OCI-LY7 (cell line): ENCODE results near the gene IGFBP1. TPM values are rescaled to one million over a fixed set of nuclear protein-coding genes. Genes with fewer than 3 reads are reported as not detected.

Experiments
- BruUV-seq: library from RNA; stranded (reverse); fragments of 400-500 nt; replicated peaks from 2 replicates; lab custom pipeline; 2021; lab: Mats Ljungman, UMichigan
- CTCF ChIA-PET: fragments of 300-600 bp; sonication (Branson Sonifier 250); formaldehyde crosslinking; loops from one replicate; lab custom pipeline; 2022; ENCODE audit warnings: antibody characterized with exemption; ENCODE audit not compliant: unreplicated experiment; lab: Charles Lee
- POLR2A ChIA-PET: fragments of 300-600 bp; sonication (Branson Sonifier 250); formaldehyde crosslinking; loops from one replicate; lab custom pipeline; 2022; ENCODE audit warnings: antibody characterized with exemption; lab: Charles Lee
- DNase-seq: peaks from one replicate; pipeline ENCODE4 v3.0.0-alpha.2; 2015; ENCODE audit warnings: low spot score
- H2AFZ ChIP-seq: fragments of 200-600 bp; sonication (generic), shearing (Covaris generic); 2 replicates; pipeline ENCODE4 v1.6.1; 2014; ENCODE audit warnings: mild to moderate bottlenecking, antibody characterized with exemption, low read length, moderate library complexity
- H3K27ac ChIP-seq: fragments of 200-600 bp; sonication (generic); 2 replicates; pipeline ENCODE4 v1.5.1; 2014; ENCODE audit warnings: mixed run types, low read depth, mild to moderate bottlenecking, moderate library complexity, low read length, inconsistent platforms; ENCODE audit not compliant: poor library complexity, severe bottlenecking
- H3K36me3 ChIP-seq: fragments of 200-600 bp; sonication (generic); 2 replicates; pipeline ENCODE4 v1.6.1; 2014; ENCODE audit warnings: mild to moderate bottlenecking, antibody characterized with exemption, low read length, moderate library complexity, mixed read lengths; ENCODE audit not compliant: insufficient read depth
- H3K4me1 ChIP-seq: fragments of 200-600 bp; sonication (generic); 2 replicates; pipeline ENCODE4 v1.5.1; 2014; ENCODE audit warnings: mild to moderate bottlenecking, low read length; ENCODE audit not compliant: insufficient read depth, poor library complexity, severe bottlenecking
- H3K4me2 ChIP-seq: fragments of 200-600 bp; sonication (generic); 2 replicates; pipeline ENCODE4 v1.6.1; 2014; ENCODE audit warnings: mild to moderate bottlenecking, low read length
- H3K4me3 ChIP-seq: fragments of 200-600 bp; sonication (generic); 2 replicates; pipeline ENCODE4 v1.5.1; 2014; ENCODE audit warnings: mild to moderate bottlenecking, low read depth, low read length; ENCODE audit not compliant: poor library complexity, severe bottlenecking
- H3K79me2 ChIP-seq: fragments of 200-600 bp; sonication (generic); 2 replicates; pipeline ENCODE4 v1.6.1; 2016; ENCODE audit warnings: low read depth, mild to moderate bottlenecking, low read length, moderate library complexity, mixed read lengths; ENCODE audit not compliant: insufficient read depth
- H3K9me2 ChIP-seq: fragments of 200-600 bp; sonication (generic); 2 replicates; pipeline ENCODE4 v1.6.1; 2016; ENCODE audit warnings: mild to moderate bottlenecking, low read length, mixed read lengths; ENCODE audit not compliant: insufficient read depth
- H3K9me3 ChIP-seq: fragments of 200-600 bp; sonication (generic); 2 replicates; pipeline ENCODE4 v1.6.1; 2014; ENCODE audit warnings: mild to moderate bottlenecking, mixed run types, low read length, mixed read lengths
- H4K20me1 ChIP-seq: fragments of 200-600 bp; sonication (generic); 2 replicates; pipeline ENCODE4 v1.6.1; 2014; ENCODE audit warnings: mild to moderate bottlenecking, antibody characterized with exemption, low read length, moderate library complexity, mixed read lengths; ENCODE audit not compliant: insufficient read depth
- CTCF ChIP-seq: fragments of 200-600 bp; sonication (generic); conservative IDR thresholded peaks from 2 replicates; pipeline ENCODE4 v1.5.1; 2014; ENCODE audit warnings: mild to moderate bottlenecking, antibody characterized with exemption, low read length, moderate library complexity, mixed read lengths
- EZH2phosphoT487 ChIP-seq: fragments of 200-600 bp; sonication (generic); IDR thresholded peaks from 2 replicates; pipeline ENCODE4 v1.6.1; 2018; ENCODE audit warnings: low read depth, borderline replicate concordance, mild to moderate bottlenecking, mixed run types, antibody characterized with exemption, low read length, moderate library complexity, mixed read lengths
- intact Hi-C: fragments of 100-400 bp; cut with micrococcal nuclease; formaldehyde crosslinking; loops from one replicate; pipeline ENCODE4 v1.10.0; 2022; ENCODE audit not compliant: unreplicated experiment
- total RNA-seq, 2 experiments: library from RNA; depleted of rRNA in 1 of 2; stranded (reverse); fragments of >200 nt in 1 of 2; shearing (Covaris generic) in 1 of 2; gene quantifications; 2 replicates each; pipeline ENCODE4 v1.2.3, GENCODE V29; 2014 to 2022

The IGFBP1 gene
- total RNA-seq, 2 experiments from 2014 or later: not detected

GRCh38 chr7:45892407-45893035, 4.2 kb downstream of the IGFBP1 start:
- H2AFZ ChIP-seq: no peak overlapping the region
- no peaks in the 10 kb centered on the region for H3K9me3 ChIP-seq
- no peak overlapping the region for H3K4me3 ChIP-seq
- CTCF ChIA-PET: no interaction called here
- intact Hi-C loops: no loop called here
- no peak for TF ChIP-seq CTCF
- TF ChIP-seq EZH2phosphoT487: no peak
- no peaks in the 10 kb centered on the region for H3K79me2 ChIP-seq
- H3K9me2 ChIP-seq: no peaks in the 10 kb centered on the region
- no peaks in the 10 kb centered on the region for H4K20me1 ChIP-seq
- H3K36me3 ChIP-seq: no peaks in the 10 kb centered on the region
- DNase-seq: no peak
- POLR2A ChIA-PET: interaction anchor here (0.6 kb wide), 1 partner anchor 52 kb away, joined by 3 read pairs; no protein-coding TSS in a partner anchor
- H3K27ac ChIP-seq: no peak overlapping the region
- BruUV-seq: no TSS peak
- H3K4me2 ChIP-seq: no peak overlapping the region
- H3K4me1 ChIP-seq: no peaks in the 10 kb centered on the region

- BruUV-seq: no TSS peak
Measured at GRCh38 chr7:45893374-45893995, 5.2 kb downstream of the IGFBP1 start.

More at GRCh38 chr7:45893374-45893995, 5.2 kb downstream of the IGFBP1 start:
- no peak for DNase-seq
- ChIA-PET POLR2A (no interaction called here), CTCF (no interaction called here)
- Histone ChIP-seq H3K36me3 (no peaks in the 10 kb centered on the region), H3K9me2 (no peaks in the 10 kb centered on the region), H3K9me3 (no peaks in the 10 kb centered on the region), H3K4me3 (no peak overlapping the region), H4K20me1 (no peaks in the 10 kb centered on the region), H3K79me2 (no peaks in the 10 kb centered on the region), H3K4me1 (no peaks in the 10 kb centered on the region), H3K27ac (no peak overlapping the region), H2AFZ (no peak overlapping the region), H3K4me2 (no peak overlapping the region)
- TF ChIP-seq EZH2phosphoT487 (no peak), CTCF (no peak)
- intact Hi-C loops: no loop called here
